ENCODE data around the gene VWA5B1.

VWA5B1 gene

GRCh38 chr1:20322081-20322824 lies 31.6 kb downstream of the VWA5B1 start:
- peak; percentile 37 for DNase-seq (ENCODE audit: low spot score)

GRCh38 chr1:20322825-20323612 lies 32.3 kb downstream of the VWA5B1 start:
- DNase-seq (ENCODE audit: low spot score) = no peak

- DNase-seq (ENCODE audit: low spot score) = no peak
These were observed 32.9 kb downstream of the VWA5B1 start for GRCh38 chr1:20323613-20323920.

- DNase-seq (ENCODE audit: low spot score) = no peak
These were observed 34.2 kb downstream of the VWA5B1 start for GRCh38 chr1:20324704-20325406.

- DNase-seq (ENCODE audit: low spot score) = no peak
These were observed 34.8 kb downstream of the VWA5B1 start for GRCh38 chr1:20325407-20325843.

- no peak for DNase-seq (ENCODE audit: low spot score)
These were observed 35.3 kb downstream of the VWA5B1 start for GRCh38 chr1:20325844-20326420.

GRCh38 chr1:20327467-20327866 lies 36.8 kb downstream of the VWA5B1 start:
- DNase-seq (ENCODE audit: low spot score) = no peak

- no peak for DNase-seq (ENCODE audit: low spot score)
These were observed 37.5 kb downstream of the VWA5B1 start for GRCh38 chr1:20328201-20328600.

- no peak for DNase-seq (ENCODE audit: low spot score)
These were observed 39.3 kb downstream of the VWA5B1 start for GRCh38 chr1:20329793-20330542.

GRCh38 chr1:20334103-20334502 lies 43.4 kb downstream of the VWA5B1 start:
- DNase-seq (ENCODE audit: low spot score) = no peak

- DNase-seq (ENCODE audit: low spot score) = no peak
These were observed 45.5 kb downstream of the VWA5B1 start for GRCh38 chr1:20336105-20336605.

GRCh38 chr1:20337581-20337980 lies 46.9 kb downstream of the VWA5B1 start:
- no peak for DNase-seq (ENCODE audit: low spot score)

- no peak for DNase-seq (ENCODE audit: low spot score)
These were observed 49.3 kb downstream of the VWA5B1 start for GRCh38 chr1:20339811-20340457.

- DNase-seq (ENCODE audit: low spot score) = no peak
These were observed 51.8 kb downstream of the VWA5B1 start for GRCh38 chr1:20342294-20343148.

GRCh38 chr1:20343149-20343937 lies 52.7 kb downstream of the VWA5B1 start:
- DNase-seq (ENCODE audit: low spot score) = no peak

- no peak for DNase-seq (ENCODE audit: low spot score)
These were observed 53.2 kb downstream of the VWA5B1 start for GRCh38 chr1:20343938-20344302.

GRCh38 chr1:20344738-20345137 lies 54.1 kb downstream of the VWA5B1 start:
- no peak for DNase-seq (ENCODE audit: low spot score)

- no peak for DNase-seq (ENCODE audit: low spot score)
These were observed 54.7 kb downstream of the VWA5B1 start for GRCh38 chr1:20345419-20345818.

- DNase-seq (ENCODE audit: low spot score) = no peak
These were observed 55.8 kb downstream of the VWA5B1 start for GRCh38 chr1:20346433-20346832.
